Hematopoietic multipotent progenitor cell treated with erythropoietin and hydrocortisone succinate and interleukin-3 and kit ligand, for 8 days (in vitro differentiated cells): ENCODE measurements around the gene SVBP.

Experiments
- DNase-seq: peaks from one replicate; pipeline ENCODE4 v3.0.0-alpha.2; 2015

Gene SVBP

GRCh38 chr1:42759114-42759513, 58.1 kb downstream of the SVBP start:
- no peak for DNase-seq

- no peak for DNase-seq
Measured at GRCh38 chr1:42758641-42759040, 58.6 kb downstream of the SVBP start.

GRCh38 chr1:42757892-42758275, 59.3 kb downstream of the SVBP start:
- no peak for DNase-seq
